NK-92 treated with Interleukin-12 subunit alpha and Interleukin-12 subunit beta, amount 100 ng/mL, for 24 hours (cell line): ENCODE measurements around the gene PRRC2B.
"Not testable (repeated sequence)": the region's sequence is repeated elsewhere in the genome, so short reads cannot be mapped to it uniquely, and the experiment has no call there.

Source experiments
- DNase-seq: peaks from one replicate; lab custom pipeline; 2025; lab: John Stamatoyannopoulos, UW

PRRC2B gene

GRCh38 chr9:131393622-131394463 lies at the start of gene PRRC2B:
PRRC2B (plus strand) TSS chr9:131394086; CDS start chr9:131430145, 36,059 bp downstream.
- peak; percentile 76 for DNase-seq

- not testable (repeated sequence) for DNase-seq
Measured at GRCh38 chr9:131344931-131345535, 48.9 kb upstream of the PRRC2B start.

GRCh38 chr9:131346559-131346958 lies 47.3 kb upstream of the PRRC2B start:
- no peak for DNase-seq

GRCh38 chr9:131347376-131348020 lies 46.4 kb upstream of the PRRC2B start:
- DNase-seq = no peak

GRCh38 chr9:131348631-131349521 lies 45.0 kb upstream of the PRRC2B start:
- no peak for DNase-seq

- no peak for DNase-seq
Measured at GRCh38 chr9:131349522-131349880, 44.4 kb upstream of the PRRC2B start.

GRCh38 chr9:131349881-131350563 lies 43.9 kb upstream of the PRRC2B start:
- peak; percentile 50 for DNase-seq

- not testable (repeated sequence) for DNase-seq
Measured at GRCh38 chr9:131356479-131356878, 37.4 kb upstream of the PRRC2B start.

- DNase-seq = no peak
Measured at GRCh38 chr9:131358556-131358955, 35.3 kb upstream of the PRRC2B start.

GRCh38 chr9:131361202-131361833 lies 32.6 kb upstream of the PRRC2B start:
- DNase-seq = no peak

- DNase-seq = no peak
Measured at GRCh38 chr9:131365546-131365945, 28.3 kb upstream of the PRRC2B start.

GRCh38 chr9:131366761-131367401 lies 27.0 kb upstream of the PRRC2B start:
- no peak for DNase-seq

GRCh38 chr9:131367450-131367849 lies 26.4 kb upstream of the PRRC2B start:
- DNase-seq = no peak

- DNase-seq = no peak
Measured at GRCh38 chr9:131370638-131371037, 23.2 kb upstream of the PRRC2B start.

- DNase-seq = not testable (repeated sequence)
Measured at GRCh38 chr9:131372599-131372973, 21.3 kb upstream of the PRRC2B start.

GRCh38 chr9:131374638-131375037 lies 19.2 kb upstream of the PRRC2B start:
- DNase-seq = not testable (repeated sequence)

GRCh38 chr9:131379056-131379455 lies 14.8 kb upstream of the PRRC2B start:
- no peak for DNase-seq

GRCh38 chr9:131382850-131383729 lies 10.8 kb upstream of the PRRC2B start:
- no peak for DNase-seq

- no peak for DNase-seq
Measured at GRCh38 chr9:131385296-131385695, 8.6 kb upstream of the PRRC2B start.
